K562 (cell line): ENCODE results near the gene TCF7. TPM values are rescaled to one million over a fixed set of nuclear protein-coding genes. Genes with fewer than 3 reads are reported as not detected.

ENCODE experiments used
- ATAC-seq: fragments of 200-7000 bp; cut with Tn5 transposase; 3 replicates; pipeline ENCODE4 v1.9.1; 2020; ENCODE audit warnings: moderate library complexity
- BruUV-seq: library from RNA; stranded (reverse); fragments of 400-500 nt; replicated peaks from 2 replicates; lab custom pipeline; 2021; lab: Mats Ljungman, UMichigan
- CTCF ChIA-PET: fragments of 300-600 bp; formaldehyde crosslinking; extraction: SDS; loops from one replicate; lab custom pipeline; 2021; ENCODE audit warnings: low intra/inter-chr PET ratio; lab: Yijun Ruan, JAX
- POLR2A ChIA-PET: fragments of 300-600, 350-650 bp; sonication (Branson Sonifier 250); formaldehyde crosslinking; extraction: SDS; loops from one replicate; lab custom pipeline; 2021; ENCODE audit warnings: antibody characterized with exemption, inconsistent platforms; lab: Yijun Ruan, JAX
- DNase-seq, 4 experiments: peaks; one replicate each; pipeline versions ENCODE4 v3.0.0 to v3.0.0-alpha.2; 2011 to 2018; ENCODE audit warnings: low spot score in 3 of 4, mixed read lengths in 3 of 4; ENCODE audit errors: extremely low read depth in 1 of 4
- FAIRE-seq: peaks from 2 replicates; lab custom pipeline; 2011; peaks lifted over from hg19 to GRCh38; lab: Jason Lieb, UNC
- H2AFZ ChIP-seq: 2 replicates; pipeline ENCODE4 v1.6.0; 2011; ENCODE audit warnings: low read depth, low read length, control low read depth, inconsistent platforms
- H3K27ac ChIP-seq: fragments of 200-600 bp; 3 replicates; pipeline ENCODE4 v1.8.0; 2011; ENCODE audit warnings: low read depth, mild to moderate bottlenecking, control low read depth, inconsistent platforms, low read length, moderate library complexity, mixed read lengths; ENCODE audit errors: extremely low read depth
- H3K27me3 ChIP-seq, 2 experiments: fragments of 300-600 bp in 1 of 2; 2 replicates in 1 of 2; 3 replicates in 1 of 2; pipeline versions ENCODE4 v1.6.0 to v1.8.0; 2011; ENCODE audit warnings: inconsistent platforms in 2 of 2, low read length in 2 of 2, mild to moderate bottlenecking in 1 of 2, mixed read lengths in 1 of 2, moderate library complexity in 1 of 2; ENCODE audit not compliant: control insufficient read depth in 2 of 2, insufficient read depth in 2 of 2
- H3K36me3 ChIP-seq: fragments of 300-600 bp; 3 replicates; pipeline ENCODE4 v1.8.0; 2011; ENCODE audit warnings: mild to moderate bottlenecking, low read length, inconsistent platforms; ENCODE audit not compliant: control insufficient read depth, insufficient read depth
- H3K4me1 ChIP-seq, 2 experiments: fragments of 200-600 bp in 1 of 2; replicated peaks in 1 of 2; 2 replicates in 1 of 2; 3 replicates in 1 of 2; pipeline versions ENCODE4 v1.5.1 to v1.8.0; 2011; ENCODE audit warnings: inconsistent platforms in 2 of 2, low read length in 2 of 2, mild to moderate bottlenecking in 1 of 2, mixed read lengths in 1 of 2, moderate library complexity in 1 of 2; ENCODE audit not compliant: control insufficient read depth in 2 of 2, insufficient read depth in 2 of 2
- H3K4me2 ChIP-seq: 2 replicates; pipeline ENCODE4 v1.6.1; 2011; ENCODE audit warnings: low read length, control low read depth, inconsistent platforms, mixed read lengths; ENCODE audit not compliant: insufficient read depth
- H3K4me3 ChIP-seq: fragments of 200-600 bp; sonication (generic), shearing (Covaris generic); 2 replicates; pipeline ENCODE4 v1.5.1; 2016; ENCODE audit warnings: control low read depth, inconsistent platforms
- H3K79me2 ChIP-seq: fragments of 200-600 bp; 3 replicates; pipeline ENCODE4 v1.8.0; 2011; ENCODE audit warnings: low read length, inconsistent platforms; ENCODE audit not compliant: control insufficient read depth, insufficient read depth
- H3K9ac ChIP-seq, 2 experiments: 2 replicates each; pipeline versions ENCODE4 v1.6.0 to v1.6.1; 2011; ENCODE audit warnings: low read depth in 2 of 2, low read length in 2 of 2, control low read depth in 1 of 2, inconsistent platforms in 1 of 2, mild to moderate bottlenecking in 1 of 2, mixed read lengths in 1 of 2; ENCODE audit not compliant: insufficient read depth in 1 of 2
- H3K9me1 ChIP-seq: one replicate; pipeline ENCODE4 v1.6.0; 2011; ENCODE audit warnings: inconsistent platforms, mild to moderate bottlenecking, low read length, moderate library complexity; ENCODE audit not compliant: control insufficient read depth, insufficient read depth
- H3K9me3 ChIP-seq: replicated peaks from 2 replicates; pipeline ENCODE4 v1.5.1; 2011; ENCODE audit warnings: low read depth, low read length, inconsistent platforms; ENCODE audit not compliant: control insufficient read depth, insufficient read depth
- H4K20me1 ChIP-seq: replicated peaks from 2 replicates; pipeline ENCODE4 v1.6.1; 2011; ENCODE audit warnings: low read length, inconsistent platforms, mixed read lengths; ENCODE audit not compliant: control insufficient read depth, insufficient read depth
- ARID2 ChIP-seq: fragments of 450-650 bp; IDR thresholded peaks from 2 replicates; pipeline ENCODE4 v1.6.1; 2017; ENCODE audit warnings: antibody characterized with exemption, mild to moderate bottlenecking
- CBX1 ChIP-seq: sonication (generic); IDR thresholded peaks from 2 replicates; pipeline ENCODE4 v1.6.1; 2016; ENCODE audit warnings: antibody characterized with exemption, low read depth, mild to moderate bottlenecking
- CBX5 ChIP-seq: IDR thresholded peaks from 2 replicates; pipeline ENCODE4 v1.6.1; 2014; ENCODE audit warnings: low read depth, borderline replicate concordance
- CHCHD3 ChIP-seq: fragments of 250-450 bp; sonication (Bioruptor Pico); IDR thresholded peaks from 2 replicates; pipeline ENCODE4 v2.1.2; 2022; ENCODE audit warnings: mild to moderate bottlenecking
- NR3C1 ChIP-seq: sonication (generic); formaldehyde crosslinking; IDR thresholded peaks from 2 replicates; pipeline ENCODE4 v1.8.1; 2022; ENCODE audit warnings: missing genetic modification reagents
- PYGO2 ChIP-seq: fragments of 450-650 bp; IDR thresholded peaks from 2 replicates; pipeline ENCODE4 v1.6.1; 2016; ENCODE audit warnings: mild to moderate bottlenecking, missing genetic modification characterization, moderate library complexity, missing compliant biosample characterization
- ZNF583 ChIP-seq: fragments of 250-450 bp; sonication (Bioruptor Pico); IDR thresholded peaks from 2 replicates; pipeline ENCODE4 v1.4.0; 2020
- ZNF589 ChIP-seq: fragments of 200-800 bp; sonication (Bioruptor generic); IDR thresholded peaks from 2 replicates; pipeline ENCODE4 v1.6.1; 2016; ENCODE audit warnings: low read depth, missing genetic modification characterization, missing compliant biosample characterization
- WGBS: fragments of 100-300 bp; shearing (Covaris generic); methylation state at CpG from one replicate; pipeline ENCODE4 v1.1.6; 2016; ENCODE audit warnings: low coverage, mixed read lengths; ENCODE audit not compliant: insufficient coverage; ENCODE audit errors: missing lambda C conversion rate; 5-methylcytosine and 5-hydroxymethylcytosine counted together
- in situ Hi-C: fragments of 300-500 bp; cut with MboI; formaldehyde crosslinking; loops from 4 replicates; pipeline ENCODE4 v1.15.0; 2018; ENCODE audit warnings: inconsistent platforms, mixed read lengths
- intact Hi-C: fragments of 100-400 bp; cut with micrococcal nuclease; formaldehyde crosslinking; loops from 2 replicates; pipeline ENCODE4 v1.14.2; 2022
- polyA plus RNA-seq, 8 experiments: library from polyadenylated mRNA; depleted of rRNA in 4 of 8; stranded (reverse) in 5 of 8; unstranded in 3 of 8; fragments of >200 nt; fragmentation: Nextera tagmentation in 2 of 8; fragmentation: Illumina TruSeq in 1 of 8; extraction: Ambion mirVana in 2 of 8; extraction: Trizol in 1 of 8; gene quantifications; 2 replicates each; pipeline versions ENCODE4 v1.2.1 to v1.2.3, GENCODE V29; 2011 to 2014; ENCODE audit warnings: inconsistent platforms in 1 of 8, missing spikeins in 1 of 8
- total RNA-seq, 7 experiments: library from RNA; depleted of rRNA in 6 of 7; stranded (reverse); fragments of >200 nt in 6 of 7; fragmentation: Illumina TruSeq in 2 of 7; extraction: Trizol in 2 of 7; gene quantifications; 2 replicates each; pipeline versions ENCODE4 v1.2.1 to v1.2.3, GENCODE V29; 2011 to 2021; ENCODE audit warnings: low replicate concordance in 1 of 7
- TF ChIP-seq, protein P1 (sequence below): fragments of 450-650 bp; IDR thresholded peaks from 2 replicates; pipeline ENCODE4 v1.6.1; 2018; ENCODE audit warnings: mild to moderate bottlenecking, low read depth; ENCODE audit not compliant: partially characterized antibody
- TF ChIP-seq, protein P2 (sequence below): fragments of 450-650 bp; formaldehyde crosslinking; IDR thresholded peaks from 2 replicates; pipeline ENCODE4 v1.4.0; 2020; ENCODE audit warnings: mild to moderate bottlenecking
- TF ChIP-seq, protein P3 (sequence below), 2 experiments: fragments of 450-650 bp in 1 of 2; sonication (generic) in 1 of 2; formaldehyde crosslinking in 1 of 2; IDR thresholded peaks in 1 of 2; conservative IDR thresholded peaks in 1 of 2; 2 replicates each; pipeline versions ENCODE4 v1.6.1 to v1.8.1; 2016 to 2023; ENCODE audit warnings: mild to moderate bottlenecking in 2 of 2, moderate library complexity in 2 of 2, inconsistent platforms in 1 of 2, missing genetic modification reagents in 1 of 2
- TF ChIP-seq, protein P4 (sequence below): fragments of 450-650 bp; formaldehyde crosslinking; conservative IDR thresholded peaks from 2 replicates; pipeline ENCODE4 v1.4.0; 2022; ENCODE audit warnings: mild to moderate bottlenecking, missing genetic modification characterization
- TF ChIP-seq, protein P5 (sequence below): IDR thresholded peaks from 2 replicates; pipeline ENCODE4 v1.6.1; 2012; ENCODE audit warnings: low read depth, low read length, improper control_type of control experiment, borderline replicate concordance
- TF ChIP-seq, protein P6 (sequence below): sonication (generic); formaldehyde crosslinking; IDR thresholded peaks from 2 replicates; pipeline ENCODE4 v1.8.0; 2022; ENCODE audit warnings: mild to moderate bottlenecking, missing genetic modification reagents

TCF7 gene
- total and polyA plus RNA-seq, 9 of the 15 experiments (the other 6 are each of a cell fraction or from before 2014, with no cell fraction given), result 1.6 to 14.9 (median 4.2) TPM

DNA sequence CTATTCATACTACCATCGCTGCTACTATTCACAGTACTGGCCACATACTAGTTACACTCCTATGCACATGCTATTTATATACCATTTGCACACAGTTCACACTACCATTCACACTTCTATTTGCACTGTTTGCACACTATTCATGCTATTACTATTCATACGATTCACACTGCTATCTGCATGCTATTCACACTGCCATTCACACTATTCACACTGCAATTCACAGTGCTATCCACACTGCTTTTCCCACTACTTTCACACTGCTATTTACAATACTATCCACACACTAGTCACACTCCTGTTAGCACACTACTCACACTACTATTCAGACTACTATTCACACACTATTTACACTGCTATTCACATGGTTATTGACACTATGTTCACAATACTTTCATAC lies 39.4 kb upstream of the TCF7 start:
- H3K79me2 ChIP-seq, result no peaks in the 10 kb centered on the region
- 0% methylated on average over 2 of the region's 2 CpGs for WGBS
- CTCF ChIA-PET, result interaction anchor here (0.6 kb wide), 1 partner anchor 37 kb away, joined by 4 read pairs; no protein-coding TSS in a partner anchor
- H3K9me1 ChIP-seq, result no peaks in the 10 kb centered on the region
- H3K4me1 ChIP-seq, result peaks cover 0 to 10% of the 10 kb centered on the region in 2 experiments; a peak in 2 of 5 replicates
- BruUV-seq, result no TSS peak
- H4K20me1 ChIP-seq, result no peaks in the 10 kb centered on the region; the same call in 1 of the 2 replicates
- POLR2A ChIA-PET, result no interaction called here
- DNase-seq (no peak), ATAC-seq (no peak), FAIRE-seq (no peak)
- no peaks in the 10 kb centered on the region for H3K36me3 ChIP-seq
- intact Hi-C loops, result no loop called here
- H2AFZ ChIP-seq, result no peak overlapping the region
- in situ Hi-C loops, result no loop called here
- H3K4me3 ChIP-seq, result no peak overlapping the region
- no peak overlapping the region for H3K4me2 ChIP-seq
- peaks cover 41 to 80% of the 10 kb centered on the region in 2 experiments for H3K27me3 ChIP-seq
- no peak overlapping the region for H3K27ac ChIP-seq
- no peaks in the 10 kb centered on the region for H3K9me3 ChIP-seq
- no peak overlapping the region for H3K9ac ChIP-seq
- no peak for TF ChIP-seq ZNF589
- TF ChIP-seq, protein P1, sequence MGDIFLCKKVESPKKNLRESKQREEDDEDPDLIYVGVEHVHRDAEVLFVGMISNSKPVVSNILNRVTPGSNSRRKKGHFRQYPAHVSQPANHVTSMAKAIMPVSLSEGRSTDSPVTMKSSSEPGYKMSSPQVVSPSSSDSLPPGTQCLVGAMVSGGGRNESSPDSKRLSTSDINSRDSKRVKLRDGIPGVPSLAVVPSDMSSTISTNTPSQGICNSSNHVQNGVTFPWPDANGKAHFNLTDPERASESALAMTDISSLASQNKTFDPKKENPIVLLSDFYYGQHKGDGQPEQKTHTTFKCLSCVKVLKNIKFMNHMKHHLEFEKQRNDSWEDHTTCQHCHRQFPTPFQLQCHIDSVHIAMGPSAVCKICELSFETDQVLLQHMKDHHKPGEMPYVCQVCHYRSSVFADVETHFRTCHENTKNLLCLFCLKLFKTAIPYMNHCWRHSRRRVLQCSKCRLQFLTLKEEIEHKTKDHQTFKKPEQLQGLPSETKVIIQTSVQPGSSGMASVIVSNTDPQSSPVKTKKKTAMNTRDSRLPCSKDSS, result no peak
- no peak for TF ChIP-seq NR3C1 (CRISPR knock-in tag)
- TF ChIP-seq ARID2, result no peak
- TF ChIP-seq, protein P2, sequence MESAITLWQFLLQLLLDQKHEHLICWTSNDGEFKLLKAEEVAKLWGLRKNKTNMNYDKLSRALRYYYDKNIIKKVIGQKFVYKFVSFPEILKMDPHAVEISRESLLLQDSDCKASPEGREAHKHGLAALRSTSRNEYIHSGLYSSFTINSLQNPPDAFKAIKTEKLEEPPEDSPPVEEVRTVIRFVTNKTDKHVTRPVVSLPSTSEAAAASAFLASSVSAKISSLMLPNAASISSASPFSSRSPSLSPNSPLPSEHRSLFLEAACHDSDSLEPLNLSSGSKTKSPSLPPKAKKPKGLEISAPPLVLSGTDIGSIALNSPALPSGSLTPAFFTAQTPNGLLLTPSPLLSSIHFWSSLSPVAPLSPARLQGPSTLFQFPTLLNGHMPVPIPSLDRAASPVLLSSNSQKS, result no peak
- TF ChIP-seq, protein P3, sequence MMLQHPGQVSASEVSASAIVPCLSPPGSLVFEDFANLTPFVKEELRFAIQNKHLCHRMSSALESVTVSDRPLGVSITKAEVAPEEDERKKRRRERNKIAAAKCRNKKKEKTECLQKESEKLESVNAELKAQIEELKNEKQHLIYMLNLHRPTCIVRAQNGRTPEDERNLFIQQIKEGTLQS (IDR thresholded peaks at IDR 0.05), result no peak
- TF ChIP-seq, protein P3 (CRISPR knock-in tag; conservative IDR thresholded peaks at IDR 0.05), result no peak
- TF ChIP-seq CBX5, result no peak
- no peak for TF ChIP-seq ZNF583
- TF ChIP-seq, protein P4, sequence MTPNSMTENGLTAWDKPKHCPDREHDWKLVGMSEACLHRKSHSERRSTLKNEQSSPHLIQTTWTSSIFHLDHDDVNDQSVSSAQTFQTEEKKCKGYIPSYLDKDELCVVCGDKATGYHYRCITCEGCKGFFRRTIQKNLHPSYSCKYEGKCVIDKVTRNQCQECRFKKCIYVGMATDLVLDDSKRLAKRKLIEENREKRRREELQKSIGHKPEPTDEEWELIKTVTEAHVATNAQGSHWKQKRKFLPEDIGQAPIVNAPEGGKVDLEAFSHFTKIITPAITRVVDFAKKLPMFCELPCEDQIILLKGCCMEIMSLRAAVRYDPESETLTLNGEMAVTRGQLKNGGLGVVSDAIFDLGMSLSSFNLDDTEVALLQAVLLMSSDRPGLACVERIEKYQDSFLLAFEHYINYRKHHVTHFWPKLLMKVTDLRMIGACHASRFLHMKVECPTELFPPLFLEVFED (CRISPR knock-in tag), result no peak
- TF ChIP-seq CHCHD3 (CRISPR knock-in tag), result no peak
- TF ChIP-seq, protein P5, sequence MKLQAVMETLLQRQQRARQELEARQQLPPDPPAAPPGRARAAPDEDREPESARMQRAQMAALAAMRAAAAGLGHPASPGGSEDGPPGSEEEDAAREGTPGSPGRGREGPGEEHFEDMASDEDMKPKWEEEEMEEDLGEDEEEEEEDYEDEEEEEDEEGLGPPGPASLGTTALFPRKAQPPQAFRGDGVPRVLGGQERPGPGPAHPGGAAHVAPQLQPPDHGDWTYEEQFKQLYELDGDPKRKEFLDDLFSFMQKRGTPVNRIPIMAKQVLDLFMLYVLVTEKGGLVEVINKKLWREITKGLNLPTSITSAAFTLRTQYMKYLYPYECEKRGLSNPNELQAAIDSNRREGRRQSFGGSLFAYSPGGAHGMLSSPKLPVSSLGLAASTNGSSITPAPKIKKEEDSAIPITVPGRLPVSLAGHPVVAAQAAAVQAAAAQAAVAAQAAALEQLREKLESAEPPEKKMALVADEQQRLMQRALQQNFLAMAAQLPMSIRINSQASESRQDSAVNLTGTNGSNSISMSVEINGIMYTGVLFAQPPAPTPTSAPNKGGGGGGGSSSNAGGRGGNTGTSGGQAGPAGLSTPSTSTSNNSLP, result no peak
- TF ChIP-seq, protein P6, sequence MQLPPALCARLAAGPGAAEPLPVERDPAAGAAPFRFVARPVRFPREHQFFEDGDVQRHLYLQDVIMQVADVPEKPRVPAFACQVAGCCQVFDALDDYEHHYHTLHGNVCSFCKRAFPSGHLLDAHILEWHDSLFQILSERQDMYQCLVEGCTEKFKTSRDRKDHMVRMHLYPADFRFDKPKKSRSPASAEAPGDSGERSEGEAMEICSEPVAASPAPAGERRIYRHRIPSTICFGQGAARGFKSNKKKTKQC, result no peak
- no peak for TF ChIP-seq CBX1
- TF ChIP-seq PYGO2 (tag), result no peak
- TF ChIP-seq, all 486 proteins: peak for 0
